ENCODE results near the gene DHRS7.

- TF ChIP-seq MAX (IDR thresholded peaks at IDR 0.05; ENCODE audit: insufficient read depth, insufficient read length), result no peak
- TF ChIP-seq POLR2A (IDR thresholded peaks at IDR 0.05; ENCODE audit: low read depth, low read length), result no peak
- no peak for TF ChIP-seq GATA2 (IDR thresholded peaks at IDR 0.05; ENCODE audit: insufficient read depth, insufficient read length, low read depth, low read length)
- TF ChIP-seq, protein P1, sequence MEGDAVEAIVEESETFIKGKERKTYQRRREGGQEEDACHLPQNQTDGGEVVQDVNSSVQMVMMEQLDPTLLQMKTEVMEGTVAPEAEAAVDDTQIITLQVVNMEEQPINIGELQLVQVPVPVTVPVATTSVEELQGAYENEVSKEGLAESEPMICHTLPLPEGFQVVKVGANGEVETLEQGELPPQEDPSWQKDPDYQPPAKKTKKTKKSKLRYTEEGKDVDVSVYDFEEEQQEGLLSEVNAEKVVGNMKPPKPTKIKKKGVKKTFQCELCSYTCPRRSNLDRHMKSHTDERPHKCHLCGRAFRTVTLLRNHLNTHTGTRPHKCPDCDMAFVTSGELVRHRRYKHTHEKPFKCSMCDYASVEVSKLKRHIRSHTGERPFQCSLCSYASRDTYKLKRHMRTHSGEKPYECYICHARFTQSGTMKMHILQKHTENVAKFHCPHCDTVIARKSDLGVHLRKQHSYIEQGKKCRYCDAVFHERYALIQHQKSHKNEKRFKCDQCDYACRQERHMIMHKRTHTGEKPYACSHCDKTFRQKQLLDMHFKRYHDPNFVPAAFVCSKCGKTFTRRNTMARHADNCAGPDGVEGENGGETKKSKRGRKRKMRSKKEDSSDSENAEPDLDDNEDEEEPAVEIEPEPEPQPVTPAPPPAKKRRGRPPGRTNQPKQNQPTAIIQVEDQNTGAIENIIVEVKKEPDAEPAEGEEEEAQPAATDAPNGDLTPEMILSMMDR (IDR thresholded peaks at IDR 0.05; ENCODE audit: extremely low read depth in 1 of 2, insufficient read depth in 1 of 2, low read depth in 1 of 2, low read length in 2 of 2), result no peak
- no peak for TF ChIP-seq POLR2AphosphoS5 (IDR thresholded peaks at IDR 0.05; ENCODE audit: insufficient read depth, low read depth, low read length)
- no peak for TF ChIP-seq EZH2 (IDR thresholded peaks at IDR 0.05; ENCODE audit: borderline replicate concordance, low read depth, low read length, severe bottlenecking)
- TF ChIP-seq FOS (IDR thresholded peaks at IDR 0.05; ENCODE audit: borderline replicate concordance, insufficient read depth, low read length), result no peak
- TF ChIP-seq JUN (IDR thresholded peaks at IDR 0.05; ENCODE audit: borderline replicate concordance, insufficient read depth, insufficient read length, low read depth), result no peak
Observed at GRCh38 chr14:60111732-60112131, 53.5 kb downstream of the DHRS7 start.
